DMS79 treated with DMSO at 0.1 percent for 48 hours (cell line): Measurements from ENCODE around the gene AGPAT2.

Experiments used
- DNase-seq: peaks from one replicate; lab custom pipeline; 2025; lab: John Stamatoyannopoulos, UW

AGPAT2 gene

GRCh38 chr9:136673088-136673974 is 13.9 kb downstream of the AGPAT2 start:
- no peak for DNase-seq

GRCh38 chr9:136672431-136673087 is 14.7 kb downstream of the AGPAT2 start:
- DNase-seq = no peak

- no peak for DNase-seq
Observed at GRCh38 chr9:136671646-136672430, 15.4 kb downstream of the AGPAT2 start.

- no peak for DNase-seq
Observed at GRCh38 chr9:136671254-136671614, 16.0 kb downstream of the AGPAT2 start.

- DNase-seq = no peak
Observed at GRCh38 chr9:136670576-136671253, 16.5 kb downstream of the AGPAT2 start.

- DNase-seq = no peak
Observed at GRCh38 chr9:136669791-136670464, 17.3 kb downstream of the AGPAT2 start.

GRCh38 chr9:136668983-136669790 is 18.1 kb downstream of the AGPAT2 start:
- no peak for DNase-seq

GRCh38 chr9:136667940-136668760 is 19.1 kb downstream of the AGPAT2 start:
- no peak for DNase-seq

- peak; percentile 39 for DNase-seq
Observed at GRCh38 chr9:136667214-136667939, 19.9 kb downstream of the AGPAT2 start.

- DNase-seq = no peak
Observed at GRCh38 chr9:136666372-136667213, 20.7 kb downstream of the AGPAT2 start.

GRCh38 chr9:136665704-136666371 is 21.4 kb downstream of the AGPAT2 start:
- no peak for DNase-seq

- no peak for DNase-seq
Observed at GRCh38 chr9:136665111-136665703, 22.1 kb downstream of the AGPAT2 start.

- DNase-seq = no peak
Observed at GRCh38 chr9:136664000-136664915, 23.0 kb downstream of the AGPAT2 start.

- DNase-seq = no peak
Observed at GRCh38 chr9:136662656-136663581, 24.3 kb downstream of the AGPAT2 start, which contains the start of gene EGFL7. Gene EGFL7, plus strand, starts transcription at chr9:136662916. Its CDS starts 5,367 bp downstream, at chr9:136668283.

GRCh38 chr9:136662326-136662655 is 25.0 kb downstream of the AGPAT2 start:
- DNase-seq = no peak
